ENCODE data around the gene MTMR1.

Gene MTMR1

DNA sequence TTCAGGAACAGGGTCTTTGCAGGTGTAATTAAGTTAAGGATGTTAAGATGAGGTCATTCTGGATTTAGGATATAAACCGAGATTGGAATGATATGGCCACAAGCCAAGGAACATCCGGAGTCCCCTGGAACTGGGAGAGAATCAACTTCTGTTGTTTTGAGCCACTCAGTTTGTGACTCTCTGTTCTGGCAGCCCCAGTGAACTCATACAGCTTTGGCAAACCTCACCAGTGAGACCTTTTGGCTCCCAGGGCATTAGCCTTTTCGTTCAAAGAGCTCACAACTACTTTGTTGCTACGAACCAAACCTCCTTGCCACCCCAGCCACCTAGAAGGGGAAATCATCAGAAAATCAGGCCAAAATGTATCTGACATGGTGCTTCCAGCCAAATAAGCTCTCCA, 80.4 kb downstream of the MTMR1 start:
- TF ChIP-seq FOXP2 (optimal IDR thresholded peaks at IDR 0.05; ENCODE audit: borderline replicate concordance, extremely low read depth, extremely low read length, insufficient read depth) (no peak), TAF1 (IDR thresholded peaks at IDR 0.05; ENCODE audit: borderline replicate concordance, insufficient read depth, low read length) (no peak), SIN3A (IDR thresholded peaks at IDR 0.05; ENCODE audit: borderline replicate concordance, insufficient read depth, low read length) (no peak), POLR2AphosphoS5 (IDR thresholded peaks at IDR 0.05; ENCODE audit: low read depth, low read length) (no peak)
- TF ChIP-seq, protein P1, sequence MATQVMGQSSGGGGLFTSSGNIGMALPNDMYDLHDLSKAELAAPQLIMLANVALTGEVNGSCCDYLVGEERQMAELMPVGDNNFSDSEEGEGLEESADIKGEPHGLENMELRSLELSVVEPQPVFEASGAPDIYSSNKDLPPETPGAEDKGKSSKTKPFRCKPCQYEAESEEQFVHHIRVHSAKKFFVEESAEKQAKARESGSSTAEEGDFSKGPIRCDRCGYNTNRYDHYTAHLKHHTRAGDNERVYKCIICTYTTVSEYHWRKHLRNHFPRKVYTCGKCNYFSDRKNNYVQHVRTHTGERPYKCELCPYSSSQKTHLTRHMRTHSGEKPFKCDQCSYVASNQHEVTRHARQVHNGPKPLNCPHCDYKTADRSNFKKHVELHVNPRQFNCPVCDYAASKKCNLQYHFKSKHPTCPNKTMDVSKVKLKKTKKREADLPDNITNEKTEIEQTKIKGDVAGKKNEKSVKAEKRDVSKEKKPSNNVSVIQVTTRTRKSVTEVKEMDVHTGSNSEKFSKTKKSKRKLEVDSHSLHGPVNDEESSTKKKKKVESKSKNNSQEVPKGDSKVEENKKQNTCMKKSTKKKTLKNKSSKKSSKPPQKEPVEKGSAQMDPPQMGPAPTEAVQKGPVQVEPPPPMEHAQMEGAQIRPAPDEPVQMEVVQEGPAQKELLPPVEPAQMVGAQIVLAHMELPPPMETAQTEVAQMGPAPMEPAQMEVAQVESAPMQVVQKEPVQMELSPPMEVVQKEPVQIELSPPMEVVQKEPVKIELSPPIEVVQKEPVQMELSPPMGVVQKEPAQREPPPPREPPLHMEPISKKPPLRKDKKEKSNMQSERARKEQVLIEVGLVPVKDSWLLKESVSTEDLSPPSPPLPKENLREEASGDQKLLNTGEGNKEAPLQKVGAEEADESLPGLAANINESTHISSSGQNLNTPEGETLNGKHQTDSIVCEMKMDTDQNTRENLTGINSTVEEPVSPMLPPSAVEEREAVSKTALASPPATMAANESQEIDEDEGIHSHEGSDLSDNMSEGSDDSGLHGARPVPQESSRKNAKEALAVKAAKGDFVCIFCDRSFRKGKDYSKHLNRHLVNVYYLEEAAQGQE (IDR thresholded peaks at IDR 0.05; ENCODE audit: insufficient read depth in 1 of 2, low read depth in 2 of 2, low read length in 2 of 2) = no peak

DNA sequence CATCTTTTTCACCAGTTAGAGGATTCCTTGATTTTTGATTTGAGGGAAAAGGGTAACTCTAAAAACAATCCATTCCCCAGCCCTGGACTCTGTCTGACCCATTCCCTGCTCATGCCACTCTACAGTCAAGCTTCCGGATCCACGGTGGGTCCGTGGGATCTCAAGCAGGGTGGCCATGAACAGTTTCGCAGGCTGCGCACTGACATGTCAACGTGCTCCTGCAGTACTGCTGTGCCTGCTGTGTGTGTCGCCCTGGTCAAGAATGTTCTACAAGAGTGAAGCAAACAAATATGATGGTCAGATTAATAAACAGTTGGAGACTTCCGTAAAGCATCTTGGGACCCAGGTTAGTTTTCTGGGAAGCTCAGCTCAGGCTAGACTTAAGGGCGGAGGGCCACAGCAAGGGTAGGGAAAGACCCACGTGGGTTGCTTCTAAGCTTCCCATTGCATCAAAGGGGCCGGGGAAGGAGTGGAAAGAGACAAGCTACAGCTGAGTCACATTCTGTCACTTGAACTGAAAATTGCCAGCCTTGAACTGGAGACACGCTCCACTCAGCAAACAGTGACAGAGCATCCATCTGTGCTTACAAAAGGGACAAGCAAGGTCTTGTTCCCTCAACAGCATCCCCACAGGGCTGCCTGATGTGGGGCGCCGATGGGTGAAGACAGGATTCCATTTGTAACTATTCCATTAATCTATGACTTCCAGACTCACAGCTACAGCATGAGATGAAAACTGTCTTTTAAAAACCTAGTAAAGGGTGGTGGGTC, 81.8 kb downstream of the MTMR1 start:
- TF ChIP-seq SIN3A (IDR thresholded peaks at IDR 0.05; ENCODE audit: borderline replicate concordance, insufficient read depth, low read length) (no peak), POLR2AphosphoS5 (IDR thresholded peaks at IDR 0.05; ENCODE audit: low read depth, low read length) (no peak), FOXP2 (optimal IDR thresholded peaks at IDR 0.05; ENCODE audit: borderline replicate concordance, extremely low read depth, extremely low read length, insufficient read depth) (no peak), TAF1 (IDR thresholded peaks at IDR 0.05; ENCODE audit: borderline replicate concordance, insufficient read depth, low read length) (no peak)
- TF ChIP-seq, protein P1 (IDR thresholded peaks at IDR 0.05; ENCODE audit: insufficient read depth in 1 of 2, low read depth in 2 of 2, low read length in 2 of 2) = no peak

DNA sequence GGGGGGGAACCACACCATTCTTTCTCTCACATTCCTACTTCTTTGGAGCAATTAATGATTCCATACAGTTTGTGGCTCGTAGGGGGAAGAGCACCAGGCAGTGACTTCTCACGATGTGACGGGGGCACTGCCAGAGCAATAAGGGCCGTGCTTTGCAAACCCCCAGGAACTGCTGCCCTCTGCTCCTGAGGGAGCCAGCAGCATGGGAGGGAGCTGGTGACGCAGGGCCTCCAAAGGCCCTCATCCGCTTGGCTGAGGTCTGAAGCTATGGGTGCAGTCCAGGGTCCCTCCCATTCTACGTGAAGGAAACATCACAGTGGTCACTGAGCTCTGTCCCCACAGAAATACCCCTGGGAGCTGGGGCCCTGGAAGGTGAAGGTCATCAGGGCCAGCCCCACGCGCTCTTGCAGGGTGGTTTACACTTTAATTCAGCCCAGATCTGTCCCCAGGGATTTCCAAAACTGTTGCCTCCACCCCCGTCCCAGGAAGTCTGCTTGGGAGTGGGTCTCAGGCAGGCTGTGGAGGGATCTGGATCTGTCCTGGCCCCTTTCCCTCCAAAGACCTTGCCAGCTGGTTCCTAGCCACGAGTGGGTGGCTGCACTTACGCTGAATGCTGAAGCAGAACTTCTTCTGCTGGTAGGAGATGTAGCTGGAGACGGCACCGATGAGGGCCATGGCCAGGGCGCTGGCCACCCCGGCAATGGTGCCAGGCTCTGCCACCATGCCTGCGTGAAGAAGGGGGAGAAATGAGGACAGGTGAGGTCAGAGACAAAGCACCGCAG, 82.6 kb downstream of the MTMR1 start:
- no peak for TF ChIP-seq TAF1 (IDR thresholded peaks at IDR 0.05; ENCODE audit: borderline replicate concordance, insufficient read depth, low read length)
- TF ChIP-seq POLR2AphosphoS5 (IDR thresholded peaks at IDR 0.05; ENCODE audit: low read depth, low read length) = no peak
- TF ChIP-seq, protein P1 (IDR thresholded peaks at IDR 0.05; ENCODE audit: insufficient read depth in 1 of 2, low read depth in 2 of 2, low read length in 2 of 2) = no peak
- no peak for TF ChIP-seq FOXP2 (optimal IDR thresholded peaks at IDR 0.05; ENCODE audit: borderline replicate concordance, extremely low read depth, extremely low read length, insufficient read depth)
- TF ChIP-seq SIN3A (IDR thresholded peaks at IDR 0.05; ENCODE audit: borderline replicate concordance, insufficient read depth, low read length) = no peak

DNA sequence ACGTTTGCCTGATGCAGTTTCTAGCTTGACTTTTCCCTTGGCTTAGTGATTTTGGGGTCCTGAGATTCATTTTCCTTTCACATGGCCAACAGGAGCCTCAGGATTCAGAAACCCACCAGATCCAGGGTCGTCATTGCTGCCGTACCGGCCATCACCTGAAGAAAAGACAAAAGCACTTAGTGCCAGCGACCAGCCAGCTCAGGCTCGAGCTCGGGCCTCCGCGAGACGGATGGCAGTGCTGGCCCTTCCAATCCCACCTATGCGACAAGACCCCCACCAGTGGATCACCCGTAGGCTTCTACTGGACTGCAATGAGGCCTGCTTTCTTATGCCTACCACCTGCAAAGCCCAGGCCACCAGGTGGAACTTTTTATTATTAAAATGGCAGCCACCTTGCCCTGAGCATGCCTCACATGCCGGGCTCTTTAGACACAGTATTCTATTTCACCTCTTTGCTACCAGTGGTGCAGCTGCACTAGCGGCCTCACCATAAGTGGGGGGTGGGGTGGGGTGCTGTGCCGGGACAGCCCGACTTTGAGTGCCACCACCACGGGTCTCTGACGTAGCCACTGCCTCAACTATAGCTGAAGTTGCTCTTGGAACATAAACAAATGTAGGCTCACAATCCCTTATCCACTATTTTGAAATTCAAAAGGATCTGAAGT, 84.3 kb downstream of the MTMR1 start:
- TF ChIP-seq POLR2AphosphoS5 (IDR thresholded peaks at IDR 0.05; ENCODE audit: low read depth, low read length) = no peak
- TF ChIP-seq SIN3A (IDR thresholded peaks at IDR 0.05; ENCODE audit: borderline replicate concordance, insufficient read depth, low read length) = no peak
- no peak for TF ChIP-seq FOXP2 (optimal IDR thresholded peaks at IDR 0.05; ENCODE audit: borderline replicate concordance, extremely low read depth, extremely low read length, insufficient read depth)
- no peak for TF ChIP-seq TAF1 (IDR thresholded peaks at IDR 0.05; ENCODE audit: borderline replicate concordance, insufficient read depth, low read length)
- TF ChIP-seq, protein P1 (IDR thresholded peaks at IDR 0.05; ENCODE audit: insufficient read depth in 1 of 2, low read depth in 2 of 2, low read length in 2 of 2) = no peak
